Retinal pigment epithelial cell (primary cell): ENCODE results near the gene RPLP2.

Source experiments
- DNase-seq: peaks from one replicate; pipeline ENCODE4 v3.0.0-alpha.2; 2010; ENCODE audit warnings: low read depth
- H3K4me3 ChIP-seq: 2 replicates; pipeline ENCODE4 v1.5.1; 2011; ENCODE audit warnings: mild to moderate bottlenecking, low read length, control low read depth, moderate library complexity
- CTCF ChIP-seq: conservative IDR thresholded peaks from 2 replicates; pipeline ENCODE4 v1.5.1; 2011; ENCODE audit warnings: low read depth, low read length, control low read depth, inconsistent platforms

RPLP2 gene

GRCh38 chr11:839875-840617, 30.3 kb downstream of the RPLP2 start:
- H3K4me3 ChIP-seq, result no peak overlapping the region
- peak; percentile 46 for TF ChIP-seq CTCF
- no peak for DNase-seq

DNA sequence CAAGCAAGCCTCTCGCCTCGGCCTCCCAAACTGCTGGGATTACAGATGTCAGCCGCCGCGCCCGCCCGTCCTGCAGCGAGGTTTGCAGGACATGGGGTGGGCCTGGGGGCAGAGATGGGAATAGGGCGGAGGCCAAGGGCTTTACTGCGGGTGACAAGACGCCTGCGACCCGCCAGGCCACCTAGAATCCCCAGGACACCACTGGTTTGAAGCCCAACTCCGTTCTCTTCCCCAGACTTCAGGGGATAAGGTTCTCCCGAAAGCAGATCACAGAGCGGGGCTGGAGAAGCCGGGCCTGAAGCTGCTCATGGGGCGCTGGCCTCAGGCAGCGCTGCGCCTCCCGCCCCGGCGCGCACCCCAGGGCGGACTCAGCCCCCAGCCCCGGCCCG, 32.2 kb downstream of the RPLP2 start:
- H3K4me3 ChIP-seq, result peak overlapping the region; percentile 93
- TF ChIP-seq CTCF, result no peak
- DNase-seq, result no peak

DNA sequence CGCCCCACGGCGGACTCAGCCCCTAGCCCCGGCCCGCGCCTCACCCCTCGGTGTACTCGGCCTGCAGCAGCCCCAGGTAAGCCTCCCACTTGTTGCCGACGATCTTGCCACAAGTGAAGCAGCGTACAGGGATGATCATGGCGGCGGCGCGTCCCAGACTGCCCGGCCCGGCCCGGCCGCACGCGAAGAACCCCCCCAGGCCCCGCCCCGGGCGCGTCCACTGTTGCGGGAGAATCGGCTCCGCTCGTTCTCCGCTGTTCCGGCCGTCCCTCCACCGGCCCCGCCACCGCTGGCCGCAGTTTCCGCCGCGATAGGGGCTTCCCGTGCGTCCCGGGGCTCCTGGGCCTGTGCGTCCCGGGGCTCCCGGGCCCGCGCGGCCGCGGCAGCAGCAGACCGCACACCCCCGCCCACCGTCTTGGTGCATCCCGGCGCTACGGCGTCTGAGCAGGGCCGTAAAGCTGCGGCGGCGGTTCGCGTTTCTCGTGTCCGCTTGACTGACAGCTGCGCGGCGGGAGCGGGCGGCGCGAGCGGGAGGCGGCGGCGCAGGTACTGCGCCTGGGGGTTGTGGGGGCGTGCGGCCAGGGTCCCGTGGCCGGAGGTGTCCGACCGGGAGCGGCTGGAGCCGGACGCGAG, 32.7 kb downstream of the RPLP2 start, which contains the start of the genes POLR2L and TSPAN4:
POLR2L (minus strand) TSS at position 160 of the 633 bp plus-strand sequence; CDS start at position 139, 21 bp downstream.
TSPAN4 (plus strand) TSS at position 483 of the 633 bp plus-strand sequence. CDS start 7,453 bp downstream, outside the sequence.
- TF ChIP-seq CTCF, result no peak
- peak; percentile 56 for DNase-seq

GRCh38 chr11:843086-843734, 33.4 kb downstream of the RPLP2 start:
- DNase-seq, result no peak
- TF ChIP-seq CTCF, result no peak

More for the DNA sequence above, 32.7 kb downstream of the RPLP2 start, which contains the start of the genes POLR2L and TSPAN4:
- H3K4me3 ChIP-seq, result peak within 1 kb of the TSS; percentile 93

GRCh38 chr11:843818-844692, 34.3 kb downstream of the RPLP2 start:
- peak; percentile 15 for TF ChIP-seq CTCF
- H3K4me3 ChIP-seq, result peak overlapping the region; percentile 93

More at GRCh38 chr11:843086-843734, 33.4 kb downstream of the RPLP2 start:
- H3K4me3 ChIP-seq, result peak overlapping the region; percentile 93

More at GRCh38 chr11:843818-844692, 34.3 kb downstream of the RPLP2 start:
- peak; percentile 86 for DNase-seq
